Neural crest cell (in vitro differentiated cells): Measurements from ENCODE around the gene FAM114A2. TPM values are rescaled to one million over a fixed set of nuclear protein-coding genes. Genes with fewer than 3 reads are reported as not detected.

Experiments used
- DNase-seq: peaks from one replicate; pipeline ENCODE4 v3.0.0; 2021; ENCODE audit warnings: low read depth, mixed read lengths, low spot score
- H3K27ac Mint-ChIP-seq: one replicate; pipeline ENCODE4 v1.8.0; 2021; ENCODE audit warnings: mild to moderate bottlenecking, mixed read lengths; ENCODE audit not compliant: unreplicated experiment
- H3K27me3 Mint-ChIP-seq: 2 replicates; pipeline ENCODE4 v1.8.0; 2021; ENCODE audit warnings: low read depth, mild to moderate bottlenecking, mixed read lengths
- H3K36me3 Mint-ChIP-seq: 2 replicates; pipeline ENCODE4 v1.8.0; 2021; ENCODE audit warnings: low read depth, mild to moderate bottlenecking, mixed read lengths
- H3K4me1 Mint-ChIP-seq: 2 replicates; pipeline ENCODE4 v1.8.0; 2021; ENCODE audit warnings: mixed read lengths
- H3K4me3 Mint-ChIP-seq: one replicate; pipeline ENCODE4 v1.8.0; 2021; ENCODE audit warnings: mild to moderate bottlenecking, mixed read lengths
- H3K9me3 Mint-ChIP-seq: 2 replicates; pipeline ENCODE4 v1.8.0; 2021; ENCODE audit warnings: mixed read lengths
- total RNA-seq: library from RNA; stranded (reverse); gene quantifications from 2 replicates; pipeline ENCODE4 v1.2.1, GENCODE V29; 2021
- TF ChIP-seq, protein P1 (sequence below): fragments of 200-600 bp; sonication (generic); conservative IDR thresholded peaks from 2 replicates; pipeline ENCODE4 v1.5.0; 2021; ENCODE audit warnings: antibody characterized with exemption, mild to moderate bottlenecking

Gene FAM114A2
- total RNA-seq, 1 donor from 2014 or later = 32.4 TPM

DNA sequence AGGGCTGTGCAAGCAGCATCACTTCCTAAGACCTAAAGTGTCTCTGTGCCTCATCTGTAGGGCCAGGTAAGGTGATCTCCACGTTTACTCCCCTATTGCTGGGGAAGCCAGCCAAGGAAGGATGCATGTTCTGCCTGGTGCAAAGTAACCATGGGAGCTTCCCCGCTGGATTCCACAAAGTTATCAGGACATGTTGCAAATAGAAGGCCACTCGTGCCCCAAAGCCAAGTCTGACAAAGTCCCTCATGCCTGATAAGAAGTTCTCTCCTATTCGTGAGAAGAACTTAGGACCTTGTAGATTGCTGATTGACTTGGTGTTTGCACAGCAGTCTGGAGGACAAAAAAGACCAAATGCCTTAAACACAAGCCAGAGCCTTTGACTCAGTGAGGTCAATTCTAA, 81.5 kb downstream of the FAM114A2 start:
- DNase-seq = no peak
- Mint-ChIP-seq H3K36me3 (no peaks in the 10 kb centered on the region), H3K4me1 (peaks cover 5% of the 10 kb centered on the region), H3K27ac (no peak overlapping the region), H3K27me3 (peaks cover 4% of the 10 kb centered on the region), H3K4me3 (no peak overlapping the region), H3K9me3 (peaks cover 3% of the 10 kb centered on the region)
- TF ChIP-seq, protein P1, sequence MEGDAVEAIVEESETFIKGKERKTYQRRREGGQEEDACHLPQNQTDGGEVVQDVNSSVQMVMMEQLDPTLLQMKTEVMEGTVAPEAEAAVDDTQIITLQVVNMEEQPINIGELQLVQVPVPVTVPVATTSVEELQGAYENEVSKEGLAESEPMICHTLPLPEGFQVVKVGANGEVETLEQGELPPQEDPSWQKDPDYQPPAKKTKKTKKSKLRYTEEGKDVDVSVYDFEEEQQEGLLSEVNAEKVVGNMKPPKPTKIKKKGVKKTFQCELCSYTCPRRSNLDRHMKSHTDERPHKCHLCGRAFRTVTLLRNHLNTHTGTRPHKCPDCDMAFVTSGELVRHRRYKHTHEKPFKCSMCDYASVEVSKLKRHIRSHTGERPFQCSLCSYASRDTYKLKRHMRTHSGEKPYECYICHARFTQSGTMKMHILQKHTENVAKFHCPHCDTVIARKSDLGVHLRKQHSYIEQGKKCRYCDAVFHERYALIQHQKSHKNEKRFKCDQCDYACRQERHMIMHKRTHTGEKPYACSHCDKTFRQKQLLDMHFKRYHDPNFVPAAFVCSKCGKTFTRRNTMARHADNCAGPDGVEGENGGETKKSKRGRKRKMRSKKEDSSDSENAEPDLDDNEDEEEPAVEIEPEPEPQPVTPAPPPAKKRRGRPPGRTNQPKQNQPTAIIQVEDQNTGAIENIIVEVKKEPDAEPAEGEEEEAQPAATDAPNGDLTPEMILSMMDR = no peak

DNA sequence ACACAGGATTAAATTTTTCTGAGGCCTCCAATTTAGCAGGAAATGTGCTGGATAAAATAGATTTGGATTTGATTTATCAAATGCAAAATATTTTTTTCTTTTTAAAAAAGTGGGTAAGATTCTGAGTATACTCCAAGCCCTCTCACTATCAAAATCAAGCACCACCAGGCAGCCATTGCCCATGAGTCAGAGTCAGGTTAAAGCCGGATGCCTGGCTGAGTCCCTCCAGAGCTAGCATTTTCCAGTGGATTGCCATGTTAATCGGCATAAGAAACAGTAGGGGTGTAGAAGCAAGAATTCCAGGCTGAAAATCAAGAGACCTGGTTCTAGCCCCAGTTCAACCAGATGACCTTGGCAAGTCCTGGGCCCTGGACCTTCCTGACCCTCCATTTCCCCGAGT, 85.3 kb downstream of the FAM114A2 start:
- Mint-ChIP-seq H3K9me3 (peaks cover 8% of the 10 kb centered on the region), H3K4me1 (no peaks in the 10 kb centered on the region), H3K36me3 (no peaks in the 10 kb centered on the region), H3K27me3 (no peaks in the 10 kb centered on the region), H3K4me3 (no peak overlapping the region), H3K27ac (no peak overlapping the region)
- no peak for DNase-seq
- TF ChIP-seq, protein P1 = no peak

DNA sequence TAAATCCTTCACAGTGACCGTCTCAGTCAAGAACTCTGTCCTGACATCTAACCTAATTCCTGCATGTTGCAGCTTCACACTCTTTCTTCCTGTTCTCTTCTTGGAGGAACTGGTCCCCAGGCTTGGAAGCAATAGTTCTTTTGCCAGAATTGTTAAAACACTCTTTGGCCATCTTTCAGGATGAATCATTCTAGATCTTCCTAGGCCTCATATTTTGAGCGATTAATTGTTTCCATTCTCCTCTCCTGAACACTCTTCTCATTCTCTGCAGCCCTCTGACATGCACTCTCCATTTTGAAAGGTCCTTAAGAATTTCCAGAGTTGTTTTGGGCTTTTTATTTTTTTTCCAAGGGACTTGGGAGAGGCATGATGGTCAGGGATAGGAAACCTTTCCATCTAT, 85.8 kb downstream of the FAM114A2 start:
- Mint-ChIP-seq H3K27me3 (no peaks in the 10 kb centered on the region), H3K4me1 (no peaks in the 10 kb centered on the region), H3K4me3 (no peak overlapping the region), H3K36me3 (no peaks in the 10 kb centered on the region), H3K9me3 (peaks cover 8% of the 10 kb centered on the region), H3K27ac (no peak overlapping the region)
- no peak for DNase-seq
- TF ChIP-seq, protein P1 = no peak

DNA sequence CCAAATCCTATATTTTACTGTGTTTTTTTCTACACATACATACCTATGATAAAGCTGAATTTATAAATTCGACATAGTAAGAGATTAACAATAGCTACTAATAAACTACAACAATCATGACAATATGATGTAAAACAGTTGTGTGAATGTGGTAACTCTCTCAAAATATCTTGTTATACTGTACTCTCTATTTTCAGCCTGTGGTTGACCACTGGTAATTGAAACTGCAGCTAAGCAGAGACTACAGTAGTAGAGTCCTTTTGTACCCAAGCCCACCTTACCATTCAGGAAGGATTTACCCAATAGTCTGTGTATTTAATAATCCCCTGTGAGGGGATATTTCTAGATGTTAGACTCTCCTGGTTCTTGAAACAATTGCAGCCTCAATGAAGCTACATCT, 86.7 kb downstream of the FAM114A2 start:
- Mint-ChIP-seq H3K27ac (no peak overlapping the region), H3K9me3 (peaks cover 10% of the 10 kb centered on the region), H3K4me3 (no peak overlapping the region), H3K36me3 (no peaks in the 10 kb centered on the region), H3K27me3 (no peaks in the 10 kb centered on the region), H3K4me1 (no peaks in the 10 kb centered on the region)
- no peak for DNase-seq
- TF ChIP-seq, protein P1 = no peak

DNA sequence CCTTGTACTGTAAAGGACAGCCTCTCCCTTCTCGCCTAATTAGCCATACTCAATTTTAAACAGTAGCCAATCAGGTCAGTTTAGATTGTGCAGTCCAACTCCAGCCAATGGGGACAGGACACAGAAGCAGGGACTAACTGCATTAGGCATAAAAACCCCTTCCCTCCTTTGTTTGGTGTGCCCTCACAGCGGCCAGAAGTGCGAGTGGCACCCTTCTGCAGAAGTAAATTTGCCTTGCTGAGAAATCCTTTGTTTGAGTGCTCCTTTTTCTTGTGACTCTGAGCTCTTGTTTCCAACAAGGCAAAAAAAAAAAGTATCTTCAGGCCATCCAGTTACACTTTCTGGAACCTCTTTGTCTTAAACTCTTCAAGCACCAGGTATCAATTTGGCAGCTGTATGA, 97.4 kb downstream of the FAM114A2 start:
- H3K9me3 Mint-ChIP-seq = peaks cover 26% of the 10 kb centered on the region

More for the DNA sequence above, 97.4 kb downstream of the FAM114A2 start:
- Mint-ChIP-seq H3K27me3 (no peaks in the 10 kb centered on the region), H3K36me3 (peaks cover 24% of the 10 kb centered on the region), H3K4me3 (no peak overlapping the region), H3K27ac (no peak overlapping the region), H3K4me1 (no peaks in the 10 kb centered on the region)
- TF ChIP-seq, protein P1 = no peak
- DNase-seq = no peak

Other genes starting within 250 kb of the FAM114A2 start
- 38.2 and 39.0 TPM in 2 replicates for gene MFAP3, start 57 bp upstream of the FAM114A2 start, total RNA-seq
- 39.8 and 42.3 TPM in 2 replicates for gene GALNT10, start 151.8 kb upstream of the FAM114A2 start, total RNA-seq